ENCODE results near the gene ENKUR. TPM values are rescaled to one million over a fixed set of nuclear protein-coding genes. Genes with fewer than 3 reads are reported as not detected.

The ENKUR gene
- total RNA-seq, 1 donor from 2014 or later, result 4.6 TPM

DNA sequence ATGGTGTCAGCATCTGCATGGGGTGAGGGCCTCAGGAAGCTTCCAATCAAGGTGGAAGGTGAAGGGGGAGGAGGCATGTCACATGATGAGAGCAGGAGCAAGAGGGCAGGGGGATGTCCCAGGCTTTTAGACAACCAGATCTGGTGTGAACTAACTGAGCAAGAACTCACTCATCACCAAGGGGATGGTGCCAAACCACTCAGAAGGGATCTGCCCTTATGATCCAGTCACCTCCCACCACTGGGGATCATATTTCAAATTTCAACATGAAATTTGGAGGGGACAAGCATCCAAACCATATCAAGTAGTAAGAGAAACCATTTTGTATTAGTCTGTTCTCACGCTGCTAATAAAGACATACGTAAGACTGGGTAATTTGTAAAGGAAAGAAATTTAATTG, 34.0 kb upstream of the ENKUR start:
- no peak for DNase-seq (ENCODE audit: low read depth)
- H3K36me3 ChIP-seq (ENCODE audit: control insufficient read depth, insufficient read depth, low read length), result no peaks in the 10 kb centered on the region
- TF ChIP-seq, protein P1, sequence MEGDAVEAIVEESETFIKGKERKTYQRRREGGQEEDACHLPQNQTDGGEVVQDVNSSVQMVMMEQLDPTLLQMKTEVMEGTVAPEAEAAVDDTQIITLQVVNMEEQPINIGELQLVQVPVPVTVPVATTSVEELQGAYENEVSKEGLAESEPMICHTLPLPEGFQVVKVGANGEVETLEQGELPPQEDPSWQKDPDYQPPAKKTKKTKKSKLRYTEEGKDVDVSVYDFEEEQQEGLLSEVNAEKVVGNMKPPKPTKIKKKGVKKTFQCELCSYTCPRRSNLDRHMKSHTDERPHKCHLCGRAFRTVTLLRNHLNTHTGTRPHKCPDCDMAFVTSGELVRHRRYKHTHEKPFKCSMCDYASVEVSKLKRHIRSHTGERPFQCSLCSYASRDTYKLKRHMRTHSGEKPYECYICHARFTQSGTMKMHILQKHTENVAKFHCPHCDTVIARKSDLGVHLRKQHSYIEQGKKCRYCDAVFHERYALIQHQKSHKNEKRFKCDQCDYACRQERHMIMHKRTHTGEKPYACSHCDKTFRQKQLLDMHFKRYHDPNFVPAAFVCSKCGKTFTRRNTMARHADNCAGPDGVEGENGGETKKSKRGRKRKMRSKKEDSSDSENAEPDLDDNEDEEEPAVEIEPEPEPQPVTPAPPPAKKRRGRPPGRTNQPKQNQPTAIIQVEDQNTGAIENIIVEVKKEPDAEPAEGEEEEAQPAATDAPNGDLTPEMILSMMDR (IDR thresholded peaks at IDR 0.05; ENCODE audit: insufficient read depth, low read length, poor library complexity, severe bottlenecking), result no peak
- H3K27me3 ChIP-seq (ENCODE audit: control insufficient read depth, insufficient read depth, low read length), result no peaks in the 10 kb centered on the region
- no peak overlapping the region for H3K4me3 ChIP-seq (ENCODE audit: low read depth, low read length)

DNA sequence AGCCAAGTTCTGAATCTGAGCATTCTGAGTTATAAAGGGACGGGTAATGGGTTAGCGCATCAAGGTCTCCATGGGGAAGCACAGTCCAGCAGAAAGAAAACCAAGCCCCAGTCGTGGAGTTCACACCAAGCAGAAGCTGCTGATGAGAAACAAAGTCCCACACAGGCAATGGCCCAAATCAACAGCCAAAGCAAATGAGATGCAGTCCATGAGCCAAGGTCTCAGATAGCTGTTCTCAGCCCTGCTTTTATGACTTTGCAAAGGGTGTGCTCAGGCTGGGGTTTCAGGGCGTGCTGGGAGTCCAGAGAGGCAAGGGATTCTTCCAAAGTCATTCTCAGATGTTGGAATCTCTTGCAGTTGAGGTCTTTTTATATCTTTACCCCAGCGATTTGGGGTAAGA, 32.5 kb upstream of the ENKUR start:
- Histone ChIP-seq H3K36me3 (ENCODE audit: control insufficient read depth, insufficient read depth, low read length) (no peaks in the 10 kb centered on the region), H3K27me3 (ENCODE audit: control insufficient read depth, insufficient read depth, low read length) (no peaks in the 10 kb centered on the region), H3K4me3 (ENCODE audit: low read depth, low read length) (no peak overlapping the region)
- TF ChIP-seq, protein P1 (IDR thresholded peaks at IDR 0.05; ENCODE audit: insufficient read depth, low read length, poor library complexity, severe bottlenecking), result no peak
- no peak for DNase-seq (ENCODE audit: low read depth)

DNA sequence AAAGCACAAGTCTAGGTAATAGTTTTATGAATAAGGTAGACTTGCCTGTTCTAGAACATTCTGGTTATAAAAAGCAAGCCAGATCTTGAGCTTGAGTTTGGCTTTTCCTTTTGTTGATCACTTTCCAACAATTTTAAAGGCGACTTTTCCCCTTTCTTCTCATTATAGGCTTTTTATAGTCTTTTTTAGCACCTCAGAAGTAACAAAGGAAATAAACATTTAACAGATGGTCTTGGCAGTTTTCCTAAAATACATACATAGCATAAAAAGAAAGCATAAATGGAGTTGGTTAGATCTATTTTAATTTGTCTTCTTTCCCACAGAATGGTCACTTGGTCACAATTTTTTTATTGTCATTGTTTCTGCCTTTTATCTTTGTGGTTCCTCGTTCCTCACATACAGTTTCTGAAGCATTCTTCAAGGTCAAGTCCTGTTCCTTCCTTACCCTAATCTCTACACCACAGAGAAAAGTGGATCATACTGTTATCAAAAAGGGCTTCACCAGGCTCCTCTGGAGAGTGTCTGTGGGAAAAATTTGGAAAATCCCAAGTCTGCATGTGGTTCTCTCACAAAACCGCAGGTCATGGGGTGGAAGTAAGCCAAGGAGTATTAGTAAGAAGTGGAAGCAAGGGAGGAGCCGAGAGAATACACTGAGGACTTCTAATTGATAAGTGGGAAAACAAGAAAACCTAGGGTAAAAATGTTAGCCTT, 31.8 kb upstream of the ENKUR start:
- Histone ChIP-seq H3K27me3 (ENCODE audit: control insufficient read depth, insufficient read depth, low read length) (no peaks in the 10 kb centered on the region), H3K36me3 (ENCODE audit: control insufficient read depth, insufficient read depth, low read length) (no peaks in the 10 kb centered on the region), H3K4me3 (ENCODE audit: low read depth, low read length) (no peak overlapping the region)
- no peak for DNase-seq (ENCODE audit: low read depth)
- TF ChIP-seq, protein P1 (IDR thresholded peaks at IDR 0.05; ENCODE audit: insufficient read depth, low read length, poor library complexity, severe bottlenecking), result no peak

DNA sequence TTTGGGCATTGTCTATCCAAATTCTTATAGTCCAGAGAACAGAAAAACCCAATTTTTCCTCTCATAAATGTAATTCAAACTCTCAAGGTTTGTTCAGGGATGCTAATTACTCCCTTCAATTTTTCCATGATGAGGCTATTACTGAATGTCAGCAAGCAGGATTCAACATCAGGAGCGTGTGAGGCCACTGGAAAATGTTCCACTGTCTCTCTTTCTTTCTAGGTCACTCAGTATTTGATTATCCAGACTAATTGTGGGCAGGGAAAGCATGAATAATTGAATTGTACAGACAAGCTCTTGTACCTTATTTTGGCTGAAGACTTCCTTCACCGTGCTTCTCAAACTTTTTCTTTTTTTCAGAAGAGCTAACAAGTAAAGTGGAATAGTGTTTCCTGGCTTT, 31.1 kb upstream of the ENKUR start:
- Histone ChIP-seq H3K36me3 (ENCODE audit: control insufficient read depth, insufficient read depth, low read length) (no peaks in the 10 kb centered on the region), H3K4me3 (ENCODE audit: low read depth, low read length) (no peak overlapping the region), H3K27me3 (ENCODE audit: control insufficient read depth, insufficient read depth, low read length) (no peaks in the 10 kb centered on the region)
- TF ChIP-seq, protein P1 (IDR thresholded peaks at IDR 0.05; ENCODE audit: insufficient read depth, low read length, poor library complexity, severe bottlenecking), result no peak
- no peak for DNase-seq (ENCODE audit: low read depth)

DNA sequence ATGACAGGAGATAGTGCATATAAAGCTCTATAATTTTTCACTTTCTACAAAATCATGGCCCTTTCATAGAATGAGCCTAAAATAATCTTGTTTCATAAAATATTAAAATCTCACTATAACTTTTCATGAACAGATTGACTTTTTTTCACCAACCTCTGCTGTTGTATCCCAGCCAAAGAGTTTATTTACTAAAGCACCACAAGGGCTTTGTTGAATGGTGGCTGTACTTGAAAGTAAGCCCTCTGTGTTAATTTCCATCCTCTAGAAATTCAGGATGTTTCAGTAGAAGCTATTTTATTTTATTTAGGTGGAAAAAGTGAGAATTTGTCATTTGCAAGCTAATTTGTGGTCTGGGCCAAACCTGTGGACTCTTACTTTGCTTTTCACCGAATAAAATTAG, 30.7 kb upstream of the ENKUR start:
- no peaks in the 10 kb centered on the region for H3K27me3 ChIP-seq (ENCODE audit: control insufficient read depth, insufficient read depth, low read length)
- H3K4me3 ChIP-seq (ENCODE audit: low read depth, low read length), result no peak overlapping the region
- DNase-seq (ENCODE audit: low read depth), result no peak
- H3K36me3 ChIP-seq (ENCODE audit: control insufficient read depth, insufficient read depth, low read length), result no peaks in the 10 kb centered on the region
- TF ChIP-seq, protein P1 (IDR thresholded peaks at IDR 0.05; ENCODE audit: insufficient read depth, low read length, poor library complexity, severe bottlenecking), result no peak

DNA sequence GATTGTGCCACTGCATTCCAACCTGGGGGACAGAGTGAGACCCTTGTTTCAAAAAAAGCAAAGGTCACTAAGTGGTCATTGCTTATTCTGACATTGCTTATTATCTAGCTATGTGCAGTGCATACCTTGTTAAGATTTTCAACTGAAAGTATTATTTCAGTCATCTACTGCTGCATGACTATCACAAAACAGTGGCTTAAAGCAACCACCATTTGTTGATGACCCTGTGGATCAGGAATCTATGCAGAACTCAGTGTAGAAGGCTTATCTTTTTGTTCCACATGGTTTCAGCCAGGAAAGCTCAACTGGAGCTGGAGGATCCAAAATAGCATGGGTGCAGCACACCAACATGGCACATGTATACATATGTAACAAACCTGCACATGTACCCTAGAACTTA, 23.6 kb upstream of the ENKUR start:
- no peak for DNase-seq (ENCODE audit: low read depth)
- Histone ChIP-seq H3K4me3 (ENCODE audit: low read depth, low read length) (no peak overlapping the region), H3K27me3 (ENCODE audit: control insufficient read depth, insufficient read depth, low read length) (no peaks in the 10 kb centered on the region), H3K36me3 (ENCODE audit: control insufficient read depth, insufficient read depth, low read length) (no peaks in the 10 kb centered on the region)
- TF ChIP-seq, protein P1 (IDR thresholded peaks at IDR 0.05; ENCODE audit: insufficient read depth, low read length, poor library complexity, severe bottlenecking), result no peak

Measured in kidney epithelial cell (primary cell).